KOPT-K1 (cell line): Measurements from ENCODE around the gene TBC1D3I.
"Not testable (repeated sequence)": the region's sequence is repeated elsewhere in the genome, so short reads cannot be mapped to it uniquely, and the experiment has no call there.

ENCODE experiments used
- H3K27ac ChIP-seq: fragments of 200-600 bp; sonication (generic); 2 replicates; pipeline ENCODE4 v1.5.1; 2016; ENCODE audit warnings: antibody characterized with exemption, mild to moderate bottlenecking, low read depth, low read length; ENCODE audit not compliant: poor library complexity, severe bottlenecking
- H3K36me3 ChIP-seq: fragments of 200-600 bp; sonication (generic); 2 replicates; pipeline ENCODE4 v1.5.1; 2017; ENCODE audit warnings: antibody characterized with exemption, mild to moderate bottlenecking, low read length, moderate library complexity; ENCODE audit not compliant: insufficient read depth
- H3K9me3 ChIP-seq: fragments of 200-600 bp; sonication (generic); 2 replicates; pipeline ENCODE4 v1.5.1; 2017; ENCODE audit warnings: antibody characterized with exemption, low read length, mild to moderate bottlenecking; ENCODE audit not compliant: insufficient read depth, poor library complexity, severe bottlenecking

The TBC1D3I gene

DNA sequence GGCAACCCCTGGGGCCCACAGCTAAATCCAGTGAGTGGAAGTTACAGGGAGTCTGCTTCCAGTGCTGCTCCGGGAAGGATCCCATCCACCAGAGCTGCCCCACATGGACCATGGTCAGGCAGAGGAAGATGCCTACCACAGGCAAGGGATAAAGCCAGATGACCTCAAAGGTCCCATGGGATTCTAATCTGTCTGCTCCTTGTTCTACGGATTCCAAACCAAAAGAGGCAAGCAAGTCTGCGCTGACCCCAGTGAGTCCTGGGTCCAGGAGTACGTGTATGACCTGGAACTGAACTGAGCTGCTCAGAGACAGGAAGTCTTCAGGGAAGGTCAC, 52.1 kb downstream of the TBC1D3I start:
- Histone ChIP-seq H3K9me3 (no peaks in the 10 kb centered on the region), H3K27ac (no peak overlapping the region), H3K36me3 (no peaks in the 10 kb centered on the region)

DNA sequence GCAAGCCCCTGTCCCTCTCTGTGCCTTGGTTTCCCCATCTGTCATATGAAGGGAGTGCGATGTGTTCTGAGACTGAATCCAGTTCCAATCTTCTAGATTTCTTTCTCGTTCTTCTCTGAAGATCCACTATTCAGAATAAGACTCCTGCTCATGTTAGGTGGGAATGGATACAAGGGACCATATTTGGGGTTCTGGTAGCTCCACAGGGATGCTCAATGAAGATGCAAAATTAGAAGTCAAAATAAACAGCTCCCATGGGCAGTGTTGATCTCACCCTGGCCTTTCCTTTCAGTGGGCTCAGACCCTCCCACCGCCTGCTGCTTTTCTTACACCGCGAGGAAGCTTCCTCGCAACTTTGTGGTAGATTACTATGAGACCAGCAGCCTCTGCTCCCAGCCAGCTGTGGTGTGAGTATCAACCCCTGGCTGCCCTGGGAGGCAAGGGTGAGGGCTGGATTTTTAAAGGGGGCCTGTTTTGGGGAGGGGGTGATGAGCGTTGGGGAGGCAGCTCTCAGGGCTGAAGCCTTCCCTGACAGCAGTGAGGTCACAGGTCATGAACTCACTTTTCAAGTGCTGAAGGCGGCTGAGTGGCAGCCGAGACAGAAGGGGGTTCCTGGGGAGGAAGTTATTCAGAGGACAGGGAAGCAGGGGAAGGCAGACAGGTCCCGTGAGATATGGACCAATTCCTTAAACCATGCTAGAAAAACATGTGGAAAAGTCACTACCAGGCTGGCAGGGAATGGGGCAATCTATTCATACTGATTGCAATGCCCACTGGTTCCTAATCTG, 52.7 kb downstream of the TBC1D3I start:
- H3K36me3 ChIP-seq, H3K27ac ChIP-seq, H3K9me3 ChIP-seq: not testable (repeated sequence)

- not testable (repeated sequence) for H3K27ac ChIP-seq, H3K36me3 ChIP-seq, H3K9me3 ChIP-seq
Observed at GRCh38 chr17:36210439-36211211, 53.7 kb downstream of the TBC1D3I start, which contains the start of gene CCL4L2. Gene CCL4L2, plus strand, starts transcription at chr17:36211063.

GRCh38 chr17:36209575-36209974, 54.8 kb downstream of the TBC1D3I start:
- Histone ChIP-seq H3K9me3 (no peaks in the 10 kb centered on the region), H3K27ac (no peak overlapping the region), H3K36me3 (no peaks in the 10 kb centered on the region)

DNA sequence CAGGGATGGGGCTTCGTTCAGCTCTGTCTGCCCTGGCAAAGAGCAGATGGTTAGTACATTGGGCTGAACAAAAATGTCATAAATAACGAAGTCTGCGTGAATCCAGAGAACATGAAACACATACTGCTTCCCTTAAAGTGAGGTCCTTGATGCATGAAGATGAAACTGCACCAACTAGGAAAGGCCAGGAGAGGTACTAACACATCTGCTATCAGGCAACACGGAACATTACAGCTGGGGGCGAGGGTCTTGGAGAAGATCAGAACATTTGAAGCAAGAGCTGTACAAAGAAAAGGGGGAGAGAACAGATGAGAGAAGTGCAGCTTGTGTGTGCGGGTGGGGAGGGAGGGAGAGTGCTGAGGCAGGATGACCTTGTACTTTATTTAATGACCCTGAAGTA, 57.0 kb downstream of the TBC1D3I start:
- H3K36me3 ChIP-seq, H3K9me3 ChIP-seq, H3K27ac ChIP-seq: not testable (repeated sequence)

DNA sequence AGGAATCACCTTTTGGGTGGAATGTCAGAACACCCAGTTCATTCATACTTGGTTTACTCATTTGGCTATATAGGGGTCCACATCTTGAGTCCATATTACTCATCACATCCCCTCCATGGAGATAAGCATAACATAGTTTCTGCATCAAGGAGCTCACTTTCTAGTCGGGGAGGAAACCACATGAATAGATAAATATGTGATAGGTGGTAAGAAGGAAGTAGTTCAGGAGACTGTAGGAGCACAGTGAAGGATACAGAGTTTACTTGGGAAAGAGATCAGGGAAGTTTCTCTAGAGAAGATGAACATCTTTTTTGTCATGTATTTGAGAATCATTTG, 57.9 kb downstream of the TBC1D3I start:
- not testable (repeated sequence) for H3K36me3 ChIP-seq, H3K27ac ChIP-seq

DNA sequence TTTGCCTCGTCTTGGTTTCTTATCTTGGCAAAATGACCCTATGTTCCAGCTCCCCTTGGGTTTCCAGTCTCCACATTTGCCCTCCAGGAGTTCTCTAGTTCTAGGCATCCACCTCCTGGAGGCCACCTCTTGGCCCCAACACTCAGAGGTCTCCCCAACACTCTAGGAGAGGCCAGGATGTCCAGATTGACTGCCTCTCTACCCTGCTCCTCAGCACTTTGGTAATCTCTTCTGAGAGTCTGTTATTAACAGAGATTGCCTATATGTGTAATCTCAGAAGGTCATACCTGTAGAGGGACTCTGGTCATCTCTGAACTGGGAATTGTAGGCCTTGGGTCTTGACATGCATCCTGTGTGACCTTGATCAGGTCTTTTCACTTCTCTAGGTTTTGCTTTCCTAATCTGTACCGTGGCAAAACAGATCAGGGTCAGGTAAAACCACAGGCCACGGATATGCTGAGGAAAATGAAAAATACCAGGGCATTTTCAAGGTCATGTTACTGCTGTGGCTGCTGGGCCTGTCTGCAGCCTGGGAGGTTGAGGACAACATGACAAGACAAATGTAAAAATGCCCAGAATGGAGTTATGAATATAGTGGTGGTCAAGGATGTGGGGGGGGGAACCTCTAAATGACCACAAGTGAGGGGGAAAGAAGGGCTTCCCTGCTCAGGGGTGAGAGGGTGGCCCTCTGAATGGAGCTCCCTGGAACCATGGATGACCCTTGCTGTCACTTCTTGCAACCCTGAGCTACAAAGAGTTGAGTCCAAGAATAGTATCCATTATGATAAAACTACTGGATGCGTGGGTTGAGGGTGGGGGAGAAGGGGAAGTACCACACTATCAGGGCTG, 58.5 kb downstream of the TBC1D3I start:
- no peak overlapping the region for H3K27ac ChIP-seq

More for the DNA sequence above, 57.9 kb downstream of the TBC1D3I start:
- not testable (repeated sequence) for H3K9me3 ChIP-seq

GRCh38 chr17:36204724-36205500, 59.5 kb downstream of the TBC1D3I start:
- no peaks in the 10 kb centered on the region for H3K9me3 ChIP-seq
- H3K36me3 ChIP-seq: no peaks in the 10 kb centered on the region
- no peak overlapping the region for H3K27ac ChIP-seq

More for the DNA sequence above, 58.5 kb downstream of the TBC1D3I start:
- Histone ChIP-seq H3K36me3 (no peaks in the 10 kb centered on the region), H3K9me3 (no peaks in the 10 kb centered on the region)
